Testis (tissue), 3 donors: Measurements from ENCODE around the gene ATP5F1D. TPM values are rescaled to one million over a fixed set of nuclear protein-coding genes. Genes with fewer than 3 reads are reported as not detected.

Experiments
- DNase-seq: peaks from one replicate; pipeline ENCODE4 v3.0.0-alpha.2; 2019
- H3K27ac ChIP-seq, 2 donors: fragments of 200-600 bp; sonication (generic); one replicate each; pipeline ENCODE4 v1.5.1; 2019
- H3K27me3 ChIP-seq: fragments of 200-600 bp; sonication (generic); one replicate; pipeline ENCODE4 v1.5.1; 2019
- H3K36me3 ChIP-seq: fragments of 200-600 bp; sonication (generic); one replicate; pipeline ENCODE4 v1.5.1; 2017; ENCODE audit warnings: low read depth; ENCODE audit errors: missing control alignments
- H3K4me1 ChIP-seq: fragments of 200-600 bp; sonication (generic); one replicate; pipeline ENCODE4 v1.5.1; 2019
- H3K4me3 ChIP-seq, 2 donors: fragments of 200-600 bp; sonication (generic); one replicate each; pipeline ENCODE4 v1.5.1; 2017 to 2019
- H3K9me3 ChIP-seq: fragments of 200-600 bp; sonication (generic); one replicate; pipeline ENCODE4 v1.5.1; 2017
- CTCF ChIP-seq, 3 experiments: fragments of 450-650 bp in 2 of 3; fragments of 200-600 bp in 1 of 3; sonication (generic) in 1 of 3; IDR thresholded peaks; one replicate each; pipeline ENCODE4 v1.5.1; 2016 to 2019; ENCODE audit warnings: antibody characterized with exemption in 3 of 3, mild to moderate bottlenecking in 2 of 3, moderate library complexity in 1 of 3
- POLR2A ChIP-seq: fragments of 450-650 bp; IDR thresholded peaks from one replicate; pipeline ENCODE4 v1.6.1; 2017; ENCODE audit warnings: antibody characterized with exemption, mild to moderate bottlenecking, moderate library complexity
- WGBS, 2 donors: methylation state at CpG; one replicate each; pipeline ENCODE4 v1.1.5; 2018; 5-methylcytosine and 5-hydroxymethylcytosine counted together
- intact Hi-C: fragments of 100-400 bp; cut with DNase I; formaldehyde crosslinking; loops from one replicate; pipeline ENCODE4 v1.15.1; 2023; ENCODE audit warnings: low total_unique reads
- polyA plus RNA-seq: library from polyadenylated mRNA; stranded (reverse); fragments of 350-450 nt; fragmentation: Illumina TruSeq; extraction: RNeasy Lipid Tissue Mini Kit (QIAGEN cat#74804); gene quantifications from one replicate; pipeline ENCODE4 v1.2.3, GENCODE V29; 2014; ENCODE audit warnings: low read depth, low replicate concordance; ENCODE audit not compliant: insufficient read depth
- total RNA-seq, 2 donors: library from RNA; depleted of rRNA; stranded (reverse); fragments of >200 nt; gene quantifications; one replicate each; pipeline ENCODE4 v1.2.3, GENCODE V29; 2016

ATP5F1D gene
- total and polyA plus RNA-seq, 3 donors from 2014 or later: 94.5 to 166 (median 104) TPM

- H3K4me3 ChIP-seq: no peak overlapping the region
- H3K4me1 ChIP-seq: peaks cover 17% of the 10 kb centered on the region
- no peak for DNase-seq
- WGBS, 2 donors: 90 to 97% methylated on average over 11 to 16 of the region's 16 CpGs
- H3K27me3 ChIP-seq: no peaks in the 10 kb centered on the region
- intact Hi-C loops: no loop called here
- no peak for TF ChIP-seq CTCF (IDR thresholded peaks at IDR 0.05)
- TF ChIP-seq POLR2A: no peak
- no peaks in the 10 kb centered on the region for H3K9me3 ChIP-seq
- no peak overlapping the region for H3K27ac ChIP-seq
- no peaks in the 10 kb centered on the region for H3K36me3 ChIP-seq
Observed at GRCh38 chr19:1224847-1225246, 16.7 kb upstream of the ATP5F1D start.

GRCh38 chr19:1225440-1226226 lies 15.9 kb upstream of the ATP5F1D start:
- no peak for TF ChIP-seq POLR2A
- TF ChIP-seq CTCF (IDR thresholded peaks at IDR 0.05): no peak
- DNase-seq: no peak
- peaks cover 17% of the 10 kb centered on the region for H3K4me1 ChIP-seq
- H3K27ac ChIP-seq: no peak overlapping the region
- intact Hi-C loops: no loop called here
- no peaks in the 10 kb centered on the region for H3K36me3 ChIP-seq
- no peaks in the 10 kb centered on the region for H3K27me3 ChIP-seq
- 79 to 87% methylated on average over 6 to 15 of the region's 29 CpGs for WGBS, 2 donors
- H3K9me3 ChIP-seq: no peaks in the 10 kb centered on the region
- H3K4me3 ChIP-seq: no peak overlapping the region

- Histone ChIP-seq H3K4me3 (no peak overlapping the region), H3K27ac (no peak overlapping the region), H3K36me3 (no peaks in the 10 kb centered on the region), H3K27me3 (no peaks in the 10 kb centered on the region), H3K4me1 (peaks cover 16% of the 10 kb centered on the region), H3K9me3 (no peaks in the 10 kb centered on the region)
- WGBS, 2 donors: 84% methylated on average over 11 of the region's 11 CpGs; no CpG with 5 or more reads in 1 of the 2 donors
- intact Hi-C loops: no loop called here
- TF ChIP-seq POLR2A (no peak), CTCF (IDR thresholded peaks at IDR 0.05) (no peak)
- DNase-seq: no peak
Observed at GRCh38 chr19:1226227-1226518, 15.4 kb upstream of the ATP5F1D start.

- intact Hi-C loops: no loop called here
- 90% methylated on average over 45 of the region's 50 CpGs; no CpG with 5 or more reads in 1 of the 2 donors for WGBS, 2 donors
Observed at GRCh38 chr19:1226522-1227303, 14.8 kb upstream of the ATP5F1D start.

More at GRCh38 chr19:1226522-1227303, 14.8 kb upstream of the ATP5F1D start:
- no peak for DNase-seq
- peaks cover 11% of the 10 kb centered on the region for H3K4me1 ChIP-seq
- no peaks in the 10 kb centered on the region for H3K36me3 ChIP-seq
- H3K27me3 ChIP-seq: no peaks in the 10 kb centered on the region
- no peak for TF ChIP-seq CTCF (IDR thresholded peaks at IDR 0.05)
- TF ChIP-seq POLR2A: no peak
- no peaks in the 10 kb centered on the region for H3K9me3 ChIP-seq
- H3K27ac ChIP-seq: no peak overlapping the region
- peak overlapping the region in 1 of 2 donors; percentile 48 for H3K4me3 ChIP-seq
